DOHH2 (cell line): ENCODE results near the gene MAPK11.

Source experiments
- H3F3A ChIP-seq: fragments of 200-600 bp; sonication (generic), shearing (Covaris generic); 2 replicates; pipeline ENCODE4 v1.6.0; 2016; ENCODE audit warnings: antibody characterized with exemption, mild to moderate bottlenecking; ENCODE audit not compliant: control insufficient read depth, insufficient read depth
- H3K27ac ChIP-seq: fragments of 200-600 bp; sonication (generic); 2 replicates; pipeline ENCODE4 v1.5.1; 2014; ENCODE audit warnings: low read depth, mild to moderate bottlenecking, low read length, moderate library complexity
- H3K27me3 ChIP-seq: fragments of 200-600 bp; sonication (generic); 2 replicates; pipeline ENCODE4 v1.6.1; 2014; ENCODE audit warnings: mild to moderate bottlenecking, low read length, mixed read lengths; ENCODE audit not compliant: control insufficient read depth
- H3K36me3 ChIP-seq: fragments of 200-600 bp; sonication (generic); 2 replicates; pipeline ENCODE4 v1.6.1; 2014; ENCODE audit warnings: mild to moderate bottlenecking, low read length, moderate library complexity, mixed read lengths; ENCODE audit not compliant: control insufficient read depth
- H3K4me1 ChIP-seq: fragments of 200-600 bp; sonication (generic); 2 replicates; pipeline ENCODE4 v1.6.1; 2014; ENCODE audit warnings: mild to moderate bottlenecking, low read length, mixed read lengths; ENCODE audit not compliant: control insufficient read depth
- H3K4me2 ChIP-seq: fragments of 200-600 bp; sonication (generic); 2 replicates; pipeline ENCODE4 v1.6.0; 2014; ENCODE audit warnings: mild to moderate bottlenecking, low read length, moderate library complexity
- H3K4me3 ChIP-seq: fragments of 200-600 bp; sonication (generic); 2 replicates; pipeline ENCODE4 v1.5.1; 2014; ENCODE audit warnings: mild to moderate bottlenecking, low read length, mixed read lengths
- H3K79me2 ChIP-seq: fragments of 200-600 bp; sonication (generic); 2 replicates; pipeline ENCODE4 v1.6.1; 2014; ENCODE audit warnings: mild to moderate bottlenecking, low read length, mixed read lengths; ENCODE audit not compliant: control insufficient read depth
- H3K9me2 ChIP-seq: fragments of 200-600 bp; sonication (generic); replicated peaks from 2 replicates; pipeline ENCODE4 v1.6.1; 2014; ENCODE audit warnings: mild to moderate bottlenecking, low read length, mixed read lengths; ENCODE audit not compliant: control insufficient read depth
- H3K9me3 ChIP-seq: fragments of 200-600 bp; sonication (generic); 2 replicates; pipeline ENCODE4 v1.6.1; 2014; ENCODE audit warnings: antibody characterized with exemption, low read length, mixed read lengths; ENCODE audit not compliant: control insufficient read depth, insufficient read depth
- H4K20me1 ChIP-seq: fragments of 200-600 bp; sonication (generic); 2 replicates; pipeline ENCODE4 v1.6.0; 2014; ENCODE audit warnings: low read depth, mild to moderate bottlenecking, antibody characterized with exemption, low read length, moderate library complexity; ENCODE audit not compliant: control insufficient read depth, insufficient read depth
- CTCF ChIP-seq: fragments of 200-600 bp; sonication (generic); IDR thresholded peaks from one replicate; pipeline ENCODE4 v1.5.1; 2014; ENCODE audit warnings: antibody characterized with exemption, mild to moderate bottlenecking, low read depth, low read length; ENCODE audit not compliant: poor library complexity, severe bottlenecking
- EZH2phosphoT487 ChIP-seq: fragments of 200-600 bp; sonication (generic); IDR thresholded peaks from 2 replicates; pipeline ENCODE4 v1.6.1; 2017; ENCODE audit warnings: borderline replicate concordance, mild to moderate bottlenecking, antibody characterized with exemption, low read length, moderate library complexity, mixed read lengths

Gene MAPK11

GRCh38 chr22:50269970-50270665 lies at the start of gene MAPK11:
Gene MAPK11, minus strand, starts transcription at chr22:50270380. Its CDS starts 88 bp downstream, at chr22:50270292.
- Histone ChIP-seq H3K27me3 (0 out of 2 replicates have a peak, but pooled peaks cover 3% of the 10 kb centered on the region), H3K4me1 (peaks cover 43% of the 10 kb centered on the region), H3K79me2 (no peaks in the 10 kb centered on the region), H3K27ac (0 out of 2 replicates have a peak within 1 kb of the TSS, but pooled peaks have one; percentile 12), H3K9me2 (no peaks in the 10 kb centered on the region), H3K4me3 (peak within 1 kb of the TSS; percentile 75), H4K20me1 (peaks cover 3% of the 10 kb centered on the region; the same call in 1 of the 2 replicates), H3K36me3 (peaks cover 8% of the 10 kb centered on the region), H3K4me2 (peak within 1 kb of the TSS; percentile 86), H3F3A (peaks cover 6% of the 10 kb centered on the region; the same call in 1 of the 2 replicates), H3K9me3 (no peaks in the 10 kb centered on the region)
- TF ChIP-seq EZH2phosphoT487 (no peak), CTCF (no peak)

GRCh38 chr22:50319503-50319951 lies 49.3 kb upstream of the MAPK11 start:
- no peaks in the 10 kb centered on the region for H3K79me2 ChIP-seq
- no peaks in the 10 kb centered on the region for H3K9me3 ChIP-seq
- peaks cover 8% of the 10 kb centered on the region for H3F3A ChIP-seq
- H3K4me2 ChIP-seq = peak overlapping the region; percentile 63
- no peak overlapping the region for H3K27ac ChIP-seq
- no peaks in the 10 kb centered on the region for H3K36me3 ChIP-seq
- TF ChIP-seq EZH2phosphoT487 (no peak), CTCF (no peak)
- H3K27me3 ChIP-seq = no peaks in the 10 kb centered on the region
- no peaks in the 10 kb centered on the region for H3K9me2 ChIP-seq
- H4K20me1 ChIP-seq = no peaks in the 10 kb centered on the region
- peaks cover 55% of the 10 kb centered on the region for H3K4me1 ChIP-seq
- H3K4me3 ChIP-seq = no peak overlapping the region

- Histone ChIP-seq H3K4me2 (peak overlapping the region; percentile 63), H3K36me3 (no peaks in the 10 kb centered on the region)
- no peak for TF ChIP-seq CTCF
Observed at GRCh38 chr22:50318698-50319411, 48.7 kb upstream of the MAPK11 start.

More at GRCh38 chr22:50318698-50319411, 48.7 kb upstream of the MAPK11 start:
- no peaks in the 10 kb centered on the region for H3K27me3 ChIP-seq
- peak overlapping the region; percentile 4; the same call in 1 of the 2 replicates for H3K27ac ChIP-seq
- H3K9me3 ChIP-seq = no peaks in the 10 kb centered on the region
- peaks cover 61% of the 10 kb centered on the region for H3K4me1 ChIP-seq
- H4K20me1 ChIP-seq = no peaks in the 10 kb centered on the region
- H3K4me3 ChIP-seq = peak overlapping the region; percentile 40
- H3F3A ChIP-seq = peaks cover 10% of the 10 kb centered on the region
- H3K9me2 ChIP-seq = no peaks in the 10 kb centered on the region
- H3K79me2 ChIP-seq = peaks cover 4% of the 10 kb centered on the region
